Left kidney (tissue), 2 donors: ENCODE results near the gene MRC1. TPM values are rescaled to one million over a fixed set of nuclear protein-coding genes. Genes with fewer than 3 reads are reported as not detected.
"Not testable (repeated sequence)": the region's sequence is repeated elsewhere in the genome, so short reads cannot be mapped to it uniquely, and the experiment has no call there.

Experiments
- DNase-seq: peaks from one replicate; pipeline ENCODE4 v3.0.0-alpha.2; 2013
- polyA plus RNA-seq: library from polyadenylated mRNA; unstranded; fragments of 120-200 nt; gene quantifications from one replicate; pipeline ENCODE4 v1.2.1, GENCODE V29; 2013; ENCODE audit not compliant: insufficient read length

Gene MRC1
- polyA plus RNA-seq, 1 donor, result 9.5 TPM

- no peak for DNase-seq
Observed at GRCh38 chr10:17905491-17905890, 96.3 kb downstream of the MRC1 start.

GRCh38 chr10:17906002-17906401, 96.9 kb downstream of the MRC1 start:
- no peak for DNase-seq

- DNase-seq, result no peak
Observed at GRCh38 chr10:17907641-17908040, 98.5 kb downstream of the MRC1 start.

- peak; percentile 29 for DNase-seq
Observed at GRCh38 chr10:17910125-17910789, 101.1 kb downstream of the MRC1 start.

GRCh38 chr10:17912754-17913153, 103.6 kb downstream of the MRC1 start:
- DNase-seq, result no peak

GRCh38 chr10:17913604-17914003, 104.5 kb downstream of the MRC1 start:
- DNase-seq, result no peak

GRCh38 chr10:17914169-17915045, 105.3 kb downstream of the MRC1 start:
- no peak for DNase-seq

GRCh38 chr10:17915181-17915580, 106.0 kb downstream of the MRC1 start:
- no peak for DNase-seq

- no peak for DNase-seq
Observed at GRCh38 chr10:17918187-17918903, 109.2 kb downstream of the MRC1 start.

GRCh38 chr10:17921378-17921777, 112.2 kb downstream of the MRC1 start:
- no peak for DNase-seq

GRCh38 chr10:17923728-17924127, 114.6 kb downstream of the MRC1 start:
- DNase-seq, result no peak

GRCh38 chr10:17943033-17943745, 134.0 kb downstream of the MRC1 start:
- no peak for DNase-seq

GRCh38 chr10:17950269-17950668, 141.1 kb downstream of the MRC1 start:
- DNase-seq, result not testable (repeated sequence)

- no peak for DNase-seq
Observed at GRCh38 chr10:17950726-17951125, 141.6 kb downstream of the MRC1 start.

- no peak for DNase-seq
Observed at GRCh38 chr10:17951868-17952371, 142.8 kb downstream of the MRC1 start, which contains the start of gene SLC39A12. SLC39A12 (plus strand) TSS chr10:17951918; CDS start chr10:17953277, 1,359 bp downstream.

- DNase-seq, result not testable (repeated sequence)
Observed at GRCh38 chr10:17954372-17954771, 145.2 kb downstream of the MRC1 start.

GRCh38 chr10:17954861-17955260, 145.7 kb downstream of the MRC1 start:
- no peak for DNase-seq

GRCh38 chr10:17958049-17958448, 148.9 kb downstream of the MRC1 start:
- no peak for DNase-seq

- no peak for DNase-seq
Observed at GRCh38 chr10:17959870-17960269, 150.7 kb downstream of the MRC1 start.
